HuH-7 (cell line): ENCODE data around the gene IL23R.
A peak's percentile ranks its signal among the peaks of the same experiment; 100 is the strongest.

Experiments used
- DNase-seq: peaks from one replicate; pipeline ENCODE4 v3.0.0; 2011; ENCODE audit warnings: low spot score

IL23R gene

GRCh38 chr1:67242016-67242415 is 75.8 kb downstream of the IL23R start:
- no peak for DNase-seq

DNA sequence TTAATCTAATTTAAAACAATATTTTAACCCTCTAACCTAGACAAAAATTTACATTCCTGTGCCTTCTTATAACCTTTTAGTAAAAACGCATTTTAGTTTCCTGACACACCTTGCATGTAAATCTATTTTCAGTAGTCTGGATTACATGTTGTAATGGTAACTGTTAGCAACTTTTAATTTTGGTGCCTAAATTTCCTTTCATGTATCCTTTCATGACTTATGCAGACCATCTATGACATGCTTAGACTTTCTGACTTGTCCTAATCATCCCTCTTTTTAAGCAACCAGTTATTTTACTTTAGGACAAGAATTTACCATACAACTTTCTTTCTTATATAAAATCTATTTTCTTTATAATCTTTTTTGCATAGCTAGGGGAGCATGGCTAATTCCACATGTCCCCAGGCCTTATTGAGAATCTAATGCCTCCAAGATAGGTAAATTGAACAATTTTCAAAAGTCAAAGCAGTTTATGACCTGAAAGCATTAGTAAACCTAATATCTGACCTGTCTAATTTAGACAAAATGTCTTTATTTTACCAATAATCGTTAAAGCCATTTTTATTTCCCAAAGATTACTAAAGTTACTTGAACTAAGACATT is 83.9 kb downstream of the IL23R start:
- DNase-seq: no peak

DNA sequence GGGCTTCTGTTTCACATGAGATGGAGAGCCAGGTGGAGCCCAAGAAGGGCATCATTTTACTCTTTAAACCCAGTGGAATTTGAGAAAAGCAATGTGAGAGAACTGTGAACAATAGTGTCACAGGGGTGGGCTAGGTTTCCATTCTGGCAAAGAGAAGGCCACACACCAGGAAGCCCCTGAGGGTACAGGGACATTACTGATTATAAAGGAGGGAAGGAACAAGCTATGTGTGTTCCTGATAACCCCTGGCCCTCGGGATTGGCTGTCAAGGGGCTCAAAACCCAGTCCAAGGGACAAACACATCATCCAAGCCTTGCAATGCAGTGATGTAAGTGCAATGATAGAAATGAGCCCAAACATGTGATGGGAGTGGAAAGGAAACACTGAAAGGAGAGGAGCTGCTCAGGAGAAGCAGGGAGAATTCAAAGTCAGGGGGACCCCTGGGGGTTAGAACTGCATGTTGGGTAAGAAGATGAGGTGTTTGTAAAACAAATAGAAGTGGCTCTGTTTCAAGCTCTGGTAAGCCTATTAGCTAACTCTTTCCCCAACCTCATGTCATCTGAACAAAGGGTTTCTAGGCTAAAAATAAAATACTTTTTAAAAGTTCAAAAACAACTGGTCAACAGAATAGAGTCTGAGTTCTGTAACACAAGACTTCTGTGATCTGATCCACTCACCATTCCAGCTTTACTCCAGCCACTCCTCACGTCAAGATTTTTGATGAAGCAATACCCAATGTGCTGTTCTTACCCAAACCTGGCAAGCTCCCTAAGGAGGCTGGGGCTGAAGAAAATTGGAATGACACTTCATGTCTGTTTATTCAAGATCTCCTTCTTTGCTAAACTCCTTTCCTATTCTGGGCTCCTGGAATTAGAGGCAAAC is 90.3 kb downstream of the IL23R start:
- no peak for DNase-seq

DNA sequence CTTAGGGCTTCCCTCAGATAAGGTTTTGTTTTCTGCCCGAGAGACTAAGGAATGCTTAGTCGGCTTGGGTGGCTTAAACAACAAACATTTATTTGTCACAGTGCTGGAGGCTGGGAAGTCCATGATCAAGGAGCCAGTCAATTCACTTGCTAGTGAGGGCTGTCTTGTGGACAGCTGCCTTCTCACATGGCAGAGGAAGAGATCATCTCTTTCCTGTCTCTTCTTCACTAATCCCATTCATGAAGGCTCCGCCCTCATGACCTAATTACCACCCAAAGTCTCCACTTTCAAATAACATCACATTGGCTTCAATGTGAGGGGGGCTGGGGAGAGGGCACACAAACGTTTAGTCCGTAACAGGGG is 90.9 kb downstream of the IL23R start:
- no peak for DNase-seq

DNA sequence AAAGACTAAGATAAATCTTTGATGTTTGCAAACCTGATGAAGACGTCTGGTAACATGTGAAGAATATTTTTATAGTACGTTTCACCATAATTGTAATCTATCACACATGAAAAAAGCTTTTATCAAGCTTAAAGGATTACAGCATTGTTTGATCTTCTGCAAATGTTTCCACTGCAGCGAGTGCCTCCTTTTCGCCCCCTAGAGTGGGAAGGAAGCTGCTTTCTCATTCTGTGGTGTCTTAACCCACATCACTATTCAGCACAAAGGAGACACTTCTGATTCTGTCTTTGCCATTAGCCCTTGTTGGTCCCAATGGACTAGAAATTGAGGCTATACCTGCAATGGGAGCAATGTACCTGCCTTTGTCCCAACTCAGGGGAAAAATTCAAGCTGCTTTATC is 95.4 kb downstream of the IL23R start:
- DNase-seq: no peak

DNA sequence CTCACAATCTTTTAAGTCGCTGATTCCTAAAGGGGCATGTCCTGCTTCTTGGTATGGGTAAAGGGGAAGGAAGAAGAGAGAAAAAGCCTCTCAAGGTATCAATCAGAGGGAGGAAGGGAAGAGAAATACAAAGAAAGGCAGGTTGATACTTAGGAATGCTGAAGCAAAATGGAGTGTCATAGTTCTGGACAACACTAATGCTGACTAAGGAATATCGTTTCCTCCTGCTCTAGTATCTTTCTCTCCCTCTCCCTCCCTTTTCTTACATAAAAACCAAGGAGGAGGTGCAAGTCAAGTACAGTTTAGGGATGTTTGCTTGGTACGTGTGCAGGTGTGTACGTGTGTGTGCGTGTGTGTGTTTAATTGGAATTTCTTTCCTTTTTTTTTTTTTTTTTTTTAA is 96.5 kb downstream of the IL23R start:
- no peak for DNase-seq

- DNase-seq: no peak
Observed at GRCh38 chr1:67264152-67264551, 97.9 kb downstream of the IL23R start.

GRCh38 chr1:67264899-67265298 is 98.6 kb downstream of the IL23R start:
- no peak for DNase-seq

DNA sequence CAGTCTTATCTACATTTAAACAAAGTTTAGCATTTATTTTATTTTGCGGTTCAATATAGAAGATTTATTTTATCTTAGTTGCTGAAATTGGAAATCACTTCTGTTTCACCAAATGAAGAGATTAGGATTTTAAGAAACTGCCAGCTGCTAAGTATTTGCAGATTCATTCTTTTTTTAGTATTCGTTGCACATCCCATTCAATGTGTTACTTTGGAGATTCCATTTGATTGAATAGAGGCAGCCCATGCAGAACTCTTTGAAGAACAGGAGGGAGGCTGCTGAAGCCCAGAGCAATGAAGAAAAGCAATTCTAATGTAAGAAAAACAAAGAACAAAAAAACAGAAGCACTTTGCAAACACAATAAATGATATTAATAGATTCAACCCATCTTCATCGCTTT is 102.8 kb downstream of the IL23R start:
- DNase-seq: no peak

DNA sequence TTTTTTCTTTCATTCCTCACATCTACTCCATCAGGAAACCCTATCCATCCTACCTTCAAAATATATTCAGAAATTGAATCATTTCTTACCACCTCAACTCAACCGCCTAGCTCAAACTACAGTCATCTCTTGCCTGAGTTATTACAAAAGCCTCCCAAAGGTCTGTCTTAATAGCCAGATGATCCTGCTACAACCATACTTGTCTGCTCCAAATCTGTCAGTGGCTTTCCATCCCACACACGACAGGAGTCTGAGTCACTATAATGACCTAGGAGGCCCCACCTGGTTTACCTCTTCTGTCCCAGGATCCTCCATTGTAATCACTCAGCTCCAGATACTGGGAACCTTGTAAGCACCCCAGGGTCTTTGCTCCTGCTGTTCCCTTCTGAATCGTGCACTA is 104.3 kb downstream of the IL23R start:
- no peak for DNase-seq

DNA sequence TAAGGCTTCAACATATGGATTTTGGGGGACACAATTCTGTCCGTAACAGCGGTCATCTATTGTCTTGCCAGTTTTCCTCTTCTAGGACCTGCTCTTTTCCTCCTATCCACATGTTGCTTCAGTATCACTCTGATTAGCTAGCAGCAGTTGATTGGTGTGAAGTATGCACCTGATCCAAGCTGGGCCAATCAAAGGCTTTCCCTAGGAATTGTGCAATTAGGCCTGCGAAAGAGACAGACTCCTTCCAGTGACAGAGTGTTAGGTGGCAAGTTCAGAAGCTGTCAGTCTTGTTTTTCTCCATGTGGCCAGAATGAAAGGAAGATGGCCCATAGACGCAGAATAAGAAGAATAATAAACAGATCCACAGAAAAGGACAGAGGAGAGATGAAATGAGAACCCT is 107.3 kb downstream of the IL23R start:
- no peak for DNase-seq

DNA sequence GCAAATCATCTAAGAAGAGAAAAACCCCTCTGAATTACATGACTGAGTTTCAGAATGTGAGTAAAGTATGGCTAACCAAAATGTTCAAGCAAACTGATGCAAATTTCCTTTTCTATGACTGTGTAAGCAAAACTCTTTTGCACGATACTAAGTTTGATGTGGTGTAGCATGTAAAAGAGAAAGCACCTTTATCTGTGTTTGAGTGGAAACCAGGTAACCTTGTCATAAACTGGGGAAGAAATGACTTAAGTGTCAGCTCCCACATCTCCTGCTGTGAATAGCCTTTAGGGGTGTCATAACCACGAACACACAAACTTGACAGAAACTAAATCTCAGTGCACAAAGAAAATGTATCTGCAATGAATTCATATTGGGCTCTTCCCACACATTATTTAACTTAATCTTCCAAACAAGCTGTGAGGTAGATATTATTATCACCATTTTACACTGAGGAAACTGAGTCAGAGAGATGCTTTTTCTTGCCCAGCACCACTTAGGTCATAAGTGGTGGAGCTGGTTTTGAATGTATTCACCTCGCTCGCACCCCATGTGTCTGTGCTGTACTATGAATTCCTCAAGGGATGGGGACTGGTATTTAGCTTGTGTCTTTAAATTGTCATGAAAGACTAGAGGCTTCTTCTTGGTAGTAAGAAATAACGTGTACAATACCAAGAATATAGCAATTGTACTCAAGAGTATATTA is 108.5 kb downstream of the IL23R start:
- no peak for DNase-seq

- no peak for DNase-seq
Observed at GRCh38 chr1:67280696-67281095, 114.4 kb downstream of the IL23R start.

DNA sequence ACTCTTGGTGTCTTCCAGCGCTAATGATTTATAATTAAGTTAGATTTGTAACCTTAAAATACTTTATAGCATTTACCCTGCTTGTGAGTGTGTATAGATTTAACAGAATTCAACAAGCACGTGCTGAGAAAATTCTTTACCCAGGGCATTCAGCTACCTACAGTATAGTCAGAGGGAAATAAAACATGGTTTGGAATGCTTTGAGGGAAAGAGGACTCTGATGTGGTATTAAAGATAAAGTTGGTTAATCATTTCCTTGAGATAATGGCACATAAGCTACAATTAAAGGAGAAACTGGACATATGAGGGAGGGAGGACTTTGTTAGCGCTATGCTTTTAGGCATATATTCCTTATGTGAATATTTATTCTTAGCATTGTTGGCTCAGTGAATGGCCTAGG is 115.0 kb downstream of the IL23R start:
- no peak for DNase-seq

DNA sequence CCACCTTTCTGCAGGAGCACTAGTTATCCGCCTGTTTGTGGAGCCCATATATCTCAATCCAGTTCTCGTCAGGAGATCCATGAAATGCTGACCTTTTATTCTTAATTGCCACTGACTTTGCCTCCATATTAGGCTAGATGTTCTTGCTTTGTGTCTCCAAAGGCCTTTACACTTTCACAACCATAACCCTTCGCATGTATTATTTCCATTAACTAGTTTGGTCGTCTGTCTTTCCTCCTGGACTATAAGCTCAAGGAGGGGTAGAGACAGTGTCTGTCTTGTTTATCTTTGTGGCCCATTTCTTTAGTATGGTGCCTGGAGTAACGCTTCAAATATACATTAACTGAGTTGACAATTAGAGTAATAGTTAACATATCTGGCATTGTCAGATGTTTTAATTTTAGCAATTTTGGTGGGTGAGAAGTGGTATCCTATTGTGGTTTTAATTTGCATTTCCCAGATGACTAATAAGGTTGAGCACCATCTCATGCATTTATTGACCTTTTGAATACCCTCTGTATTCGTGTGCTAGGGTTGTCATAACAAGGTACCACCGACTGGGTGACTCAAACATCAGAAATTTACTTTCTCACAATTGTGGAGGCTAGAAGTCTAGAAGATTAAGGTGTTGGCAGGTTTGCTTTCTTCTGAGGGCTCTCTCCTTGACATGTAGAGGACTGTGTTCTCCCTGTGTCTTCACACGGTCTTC is 119.7 kb downstream of the IL23R start:
- no peak for DNase-seq

- DNase-seq: no peak
Observed at GRCh38 chr1:67290236-67290635, 124.0 kb downstream of the IL23R start.

GRCh38 chr1:67294836-67295617 is 128.8 kb downstream of the IL23R start:
- no peak for DNase-seq

GRCh38 chr1:67298762-67299161 is 132.5 kb downstream of the IL23R start:
- peak; percentile 17 for DNase-seq

DNA sequence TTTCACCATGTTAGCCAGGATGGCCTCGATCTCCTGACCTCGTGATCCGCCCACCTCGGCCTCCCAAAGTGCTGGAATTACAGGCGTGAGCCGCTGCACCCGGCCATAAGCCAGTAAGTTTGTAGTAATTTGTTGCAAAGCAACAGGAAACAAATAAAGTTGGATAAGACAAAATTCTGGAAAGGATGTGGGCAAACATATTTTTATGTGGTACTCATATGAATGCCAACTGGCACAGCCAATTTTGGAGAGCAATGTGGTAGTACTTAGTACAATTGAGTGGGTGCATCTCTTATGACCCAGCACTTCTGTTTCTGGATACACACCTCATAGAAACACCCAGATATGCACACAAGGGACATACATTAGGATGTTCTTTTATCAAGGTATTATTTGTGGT is 133.0 kb downstream of the IL23R start:
- DNase-seq: no peak

- DNase-seq: no peak
Observed at GRCh38 chr1:67300561-67300960, 134.3 kb downstream of the IL23R start.

GRCh38 chr1:67304023-67304422 is 137.8 kb downstream of the IL23R start:
- no peak for DNase-seq

DNA sequence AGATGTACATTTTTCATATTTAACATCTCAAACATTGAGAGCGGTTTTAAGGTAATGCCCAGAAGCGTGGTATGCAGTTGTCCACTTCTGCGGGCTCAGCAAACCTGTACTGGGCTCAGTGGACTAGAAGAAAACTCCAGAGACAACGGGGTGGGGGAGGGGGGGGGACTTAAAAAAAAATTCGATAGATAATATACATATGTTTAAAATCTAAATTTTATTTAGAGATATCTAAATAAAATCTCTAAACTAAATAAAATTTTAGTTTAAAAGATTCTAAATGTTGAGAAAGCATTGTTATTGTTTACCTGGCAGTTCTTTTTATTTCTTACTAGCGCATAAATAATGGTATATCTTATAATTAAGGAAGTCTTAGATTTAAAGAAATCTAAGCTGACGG is 140.3 kb downstream of the IL23R start:
- DNase-seq: no peak
